GM12865 (cell line): ENCODE data around the gene NRGN.
"Not testable (repeated sequence)": the region's sequence is repeated elsewhere in the genome, so short reads cannot be mapped to it uniquely, and the experiment has no call there.

Source experiments
- DNase-seq: peaks from one replicate; pipeline ENCODE4 v3.0.0; 2010; ENCODE audit warnings: low read depth
- H3K4me3 ChIP-seq: 2 replicates; pipeline ENCODE4 v1.5.1; 2011; ENCODE audit warnings: mild to moderate bottlenecking, low read depth, low read length, control low read depth
- TF ChIP-seq, protein P1 (sequence below): IDR thresholded peaks from 2 replicates; pipeline ENCODE4 v1.5.1; 2011; ENCODE audit warnings: low read length, control low read depth, low read depth, inconsistent platforms; ENCODE audit not compliant: insufficient read depth; ENCODE audit errors: missing control alignments

Gene NRGN

GRCh38 chr11:124768914-124769313 lies 29.2 kb downstream of the NRGN start:
- DNase-seq = no peak
- TF ChIP-seq, protein P1, sequence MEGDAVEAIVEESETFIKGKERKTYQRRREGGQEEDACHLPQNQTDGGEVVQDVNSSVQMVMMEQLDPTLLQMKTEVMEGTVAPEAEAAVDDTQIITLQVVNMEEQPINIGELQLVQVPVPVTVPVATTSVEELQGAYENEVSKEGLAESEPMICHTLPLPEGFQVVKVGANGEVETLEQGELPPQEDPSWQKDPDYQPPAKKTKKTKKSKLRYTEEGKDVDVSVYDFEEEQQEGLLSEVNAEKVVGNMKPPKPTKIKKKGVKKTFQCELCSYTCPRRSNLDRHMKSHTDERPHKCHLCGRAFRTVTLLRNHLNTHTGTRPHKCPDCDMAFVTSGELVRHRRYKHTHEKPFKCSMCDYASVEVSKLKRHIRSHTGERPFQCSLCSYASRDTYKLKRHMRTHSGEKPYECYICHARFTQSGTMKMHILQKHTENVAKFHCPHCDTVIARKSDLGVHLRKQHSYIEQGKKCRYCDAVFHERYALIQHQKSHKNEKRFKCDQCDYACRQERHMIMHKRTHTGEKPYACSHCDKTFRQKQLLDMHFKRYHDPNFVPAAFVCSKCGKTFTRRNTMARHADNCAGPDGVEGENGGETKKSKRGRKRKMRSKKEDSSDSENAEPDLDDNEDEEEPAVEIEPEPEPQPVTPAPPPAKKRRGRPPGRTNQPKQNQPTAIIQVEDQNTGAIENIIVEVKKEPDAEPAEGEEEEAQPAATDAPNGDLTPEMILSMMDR = no peak
- no peak overlapping the region for H3K4me3 ChIP-seq

DNA sequence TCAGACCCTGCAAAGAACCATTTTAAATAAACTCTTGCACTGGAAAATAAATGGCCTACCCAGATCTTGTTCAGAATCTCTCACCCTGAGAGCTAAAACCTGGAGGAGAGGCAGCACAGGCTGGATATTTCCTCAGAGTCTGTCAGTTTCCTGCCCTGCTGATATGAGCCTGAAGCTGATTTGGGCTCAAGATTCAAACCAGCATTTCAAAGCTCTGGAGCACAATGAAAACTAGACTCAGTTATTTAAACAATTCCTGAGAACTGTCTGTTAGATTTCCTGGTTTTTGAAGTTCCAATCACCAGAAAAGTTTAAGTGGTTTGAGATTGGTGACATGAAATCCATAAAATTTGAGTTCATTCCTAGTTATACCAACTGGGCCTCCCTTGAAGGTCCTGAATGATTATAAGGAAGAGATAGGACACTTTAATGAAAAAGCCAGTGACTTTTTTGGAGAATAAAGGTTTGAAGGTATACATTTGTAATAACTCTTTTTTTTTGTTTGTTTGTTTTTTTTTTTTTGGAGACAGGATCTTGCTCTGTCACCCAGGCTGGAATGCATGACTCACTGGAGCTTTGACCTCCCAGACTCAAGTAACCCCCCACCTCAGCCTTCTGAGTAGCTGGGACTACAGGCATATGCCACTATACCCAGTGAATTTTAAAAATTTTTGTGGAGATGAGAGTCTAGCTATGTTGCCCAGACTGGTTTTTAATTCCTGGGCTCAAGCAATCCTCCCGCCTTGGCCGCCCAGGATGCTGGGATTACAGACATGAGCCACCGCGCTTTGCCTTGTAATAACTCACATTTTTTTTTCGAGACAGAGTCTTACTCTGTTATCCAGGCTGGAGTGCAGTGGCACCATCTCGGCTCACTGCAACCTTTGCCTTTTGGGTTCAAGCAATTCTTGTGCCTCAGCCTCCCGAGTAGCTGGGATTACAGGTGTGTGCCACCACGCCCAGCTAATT lies 30.3 kb downstream of the NRGN start:
- no peak overlapping the region for H3K4me3 ChIP-seq
- DNase-seq = no peak
- TF ChIP-seq, protein P1 = no peak

DNA sequence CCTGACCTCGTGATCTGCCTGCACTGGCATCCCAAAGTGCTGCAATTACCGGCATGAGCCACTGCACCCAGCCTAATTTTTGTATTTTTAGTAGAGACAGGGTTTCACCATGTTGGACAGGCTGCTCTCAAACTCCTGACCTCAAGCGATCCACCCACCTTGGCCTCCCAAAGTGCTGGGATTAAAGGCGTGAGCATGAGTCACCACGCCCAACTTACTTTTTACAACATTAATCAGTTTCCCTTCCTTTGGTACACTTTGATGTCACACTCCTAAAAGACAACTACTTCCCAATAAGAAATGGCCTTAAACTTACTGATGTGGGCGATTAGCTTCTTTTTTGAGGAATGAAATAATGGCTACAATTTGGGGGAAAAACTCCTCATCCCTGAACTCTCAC lies 31.2 kb downstream of the NRGN start:
- not testable (repeated sequence) for H3K4me3 ChIP-seq, DNase-seq

GRCh38 chr11:124776865-124777645 lies 37.3 kb downstream of the NRGN start:
- DNase-seq = no peak
- TF ChIP-seq, protein P1 = no peak
- no peak overlapping the region for H3K4me3 ChIP-seq

GRCh38 chr11:124778281-124778680 lies 38.5 kb downstream of the NRGN start:
- TF ChIP-seq, protein P1 = no peak
- no peak for DNase-seq

GRCh38 chr11:124779568-124779967 lies 39.8 kb downstream of the NRGN start:
- TF ChIP-seq, protein P1 = no peak
- no peak overlapping the region for H3K4me3 ChIP-seq
- DNase-seq = no peak

More at GRCh38 chr11:124778281-124778680, 38.5 kb downstream of the NRGN start:
- H3K4me3 ChIP-seq = no peak overlapping the region

- TF ChIP-seq, protein P1 = no peak
- no peak for DNase-seq
- no peak overlapping the region for H3K4me3 ChIP-seq
These were observed 43.3 kb downstream of the NRGN start for GRCh38 chr11:124783002-124783401.
